CD14-positive monocyte (primary cell): ENCODE results near the gene COL4A2. TPM values are rescaled to one million over a fixed set of nuclear protein-coding genes. Genes with fewer than 3 reads are reported as not detected.

Experiments used
- DNase-seq, 3 donors: peaks; one replicate each; pipeline ENCODE4 v3.0.0-alpha.2; 2011 to 2022
- H2AFZ ChIP-seq: 2 replicates; pipeline ENCODE4 v1.6.0; 2012; ENCODE audit warnings: mild to moderate bottlenecking, low read depth, low read length, inconsistent platforms; ENCODE audit not compliant: insufficient read depth, poor library complexity, severe bottlenecking
- H3K27ac ChIP-seq, 2 donors: 1 replicate in 1 of 2; 2 replicates in 1 of 2; pipeline ENCODE4 v1.5.1; 2012 to 2013; ENCODE audit warnings: low read length in 2 of 2, control low read depth in 1 of 2, inconsistent platforms in 1 of 2, low read depth in 1 of 2, mild to moderate bottlenecking in 1 of 2
- H3K27me3 ChIP-seq, 2 donors: one replicate each; pipeline versions ENCODE4 v1.6.0 to v1.6.1; 2011 to 2013; ENCODE audit warnings: low read length in 2 of 2; ENCODE audit not compliant: control insufficient read depth in 2 of 2, insufficient read depth in 2 of 2
- H3K36me3 ChIP-seq, 2 donors: replicated peaks in 1 of 2; 1 replicate in 1 of 2; 2 replicates in 1 of 2; pipeline versions ENCODE4 v1.5.1 to v1.6.1; 2012 to 2013; ENCODE audit warnings: low read length in 2 of 2, control low read depth in 1 of 2, inconsistent platforms in 1 of 2, mild to moderate bottlenecking in 1 of 2; ENCODE audit not compliant: insufficient read depth in 2 of 2, control insufficient read depth in 1 of 2
- H3K4me1 ChIP-seq, 2 donors: 1 replicate in 1 of 2; 2 replicates in 1 of 2; pipeline versions ENCODE4 v1.5.1 to v1.6.1; 2012 to 2013; ENCODE audit warnings: low read length in 2 of 2, control low read depth in 1 of 2, inconsistent platforms in 1 of 2, mild to moderate bottlenecking in 1 of 2, moderate library complexity in 1 of 2; ENCODE audit not compliant: insufficient read depth in 2 of 2, control insufficient read depth in 1 of 2
- H3K4me2 ChIP-seq: replicated peaks from 2 replicates; pipeline ENCODE3; 2012; ENCODE audit warnings: low read length, moderate library complexity, mild to moderate bottlenecking; ENCODE audit not compliant: poor library complexity, severe bottlenecking; ENCODE audit errors: extremely low read depth
- H3K4me3 ChIP-seq, 3 experiments: fragments of 200-600 bp in 1 of 3; sonication (generic) in 1 of 3; replicated peaks in 1 of 3; 1 replicate in 2 of 3; 2 replicates in 1 of 3; pipeline ENCODE4 v1.5.1; 2011 to 2013; ENCODE audit warnings: low read length in 3 of 3, mild to moderate bottlenecking in 3 of 3, control low read depth in 2 of 3, low read depth in 2 of 3, inconsistent platforms in 1 of 3, moderate library complexity in 1 of 3
- H3K79me2 ChIP-seq: 2 replicates; pipeline ENCODE4 v1.6.0; 2012; ENCODE audit warnings: mild to moderate bottlenecking, control low read depth, inconsistent platforms, low read length, moderate library complexity; ENCODE audit not compliant: insufficient read depth
- H3K9ac ChIP-seq: 2 replicates; pipeline ENCODE4 v1.6.0; 2017; ENCODE audit warnings: low read length, mild to moderate bottlenecking; ENCODE audit not compliant: insufficient read depth, poor library complexity, severe bottlenecking
- H3K9me3 ChIP-seq, 2 donors: replicated peaks in 1 of 2; 1 replicate in 1 of 2; 2 replicates in 1 of 2; pipeline versions ENCODE4 v1.5.1 to v1.6.1; 2012 to 2013; ENCODE audit warnings: low read length in 2 of 2, control low read depth in 1 of 2; ENCODE audit not compliant: control insufficient read depth in 1 of 2, insufficient read depth in 1 of 2
- H4K20me1 ChIP-seq: 2 replicates; pipeline ENCODE4 v1.6.0; 2012; ENCODE audit warnings: mild to moderate bottlenecking, low read length, control low read depth, moderate library complexity; ENCODE audit not compliant: insufficient read depth
- H3K27ac Mint-ChIP-seq, 7 donors: one replicate each; pipeline ENCODE4 v1.8.0; 2020; ENCODE audit warnings: mild to moderate bottlenecking in 7 of 7, mixed read lengths in 7 of 7, moderate library complexity in 6 of 7, inconsistent platforms in 2 of 7
- H3K27me3 Mint-ChIP-seq, 3 donors: one replicate each; pipeline ENCODE4 v1.8.0; 2021 to 2022; ENCODE audit warnings: low read depth in 3 of 3, mild to moderate bottlenecking in 3 of 3, mixed read lengths in 3 of 3, moderate library complexity in 3 of 3, inconsistent platforms in 1 of 3
- H3K36me3 Mint-ChIP-seq, 2 donors: one replicate each; pipeline ENCODE4 v1.8.0; 2020; ENCODE audit warnings: mixed read lengths in 2 of 2, inconsistent platforms in 1 of 2, mild to moderate bottlenecking in 1 of 2
- H3K4me1 Mint-ChIP-seq: one replicate; pipeline ENCODE4 v1.8.0; 2020; ENCODE audit warnings: mild to moderate bottlenecking, mixed read lengths
- H3K4me3 Mint-ChIP-seq, 2 donors: one replicate each; pipeline ENCODE4 v1.8.0; 2020; ENCODE audit warnings: mild to moderate bottlenecking in 2 of 2, mixed read lengths in 2 of 2, moderate library complexity in 1 of 2
- H3K9me3 Mint-ChIP-seq, 7 donors: one replicate each; pipeline ENCODE4 v1.8.0; 2020 to 2022; ENCODE audit warnings: mixed read lengths in 7 of 7, mild to moderate bottlenecking in 6 of 7, moderate library complexity in 6 of 7, inconsistent platforms in 2 of 7
- WGBS: methylation state at CpG from one replicate; pipeline ENCODE4 v1.1.5; 2013; ENCODE audit warnings: missing lambda C conversion rate; ENCODE audit not compliant: insufficient coverage; 5-methylcytosine and 5-hydroxymethylcytosine counted together
- intact Hi-C, 2 donors: fragments of 100-400 bp; cut with micrococcal nuclease; formaldehyde crosslinking; loops; one replicate each; pipeline versions ENCODE4 v1.15.0 to v1.15.1; 2023
- polyA plus RNA-seq, 3 donors: library from polyadenylated mRNA; depleted of rRNA in 1 of 3; unstranded in 2 of 3; stranded (reverse) in 1 of 3; fragments of 300-500 nt in 2 of 3; fragments of >200 nt in 1 of 3; fragmentation: Illumina TruSeq in 2 of 3; gene quantifications; 1 replicate in 2 of 3; 2 replicates in 1 of 3; pipeline ENCODE4 v1.2.3, GENCODE V29; 2012 to 2021
- TF ChIP-seq, protein P1 (sequence below): fragments of 200-600 bp; IDR thresholded peaks from one replicate; pipeline ENCODE4 v1.8.0; 2022; ENCODE audit warnings: antibody characterized with exemption, mild to moderate bottlenecking

Gene COL4A2
- polyA plus RNA-seq, 3 donors: not detected

DNA sequence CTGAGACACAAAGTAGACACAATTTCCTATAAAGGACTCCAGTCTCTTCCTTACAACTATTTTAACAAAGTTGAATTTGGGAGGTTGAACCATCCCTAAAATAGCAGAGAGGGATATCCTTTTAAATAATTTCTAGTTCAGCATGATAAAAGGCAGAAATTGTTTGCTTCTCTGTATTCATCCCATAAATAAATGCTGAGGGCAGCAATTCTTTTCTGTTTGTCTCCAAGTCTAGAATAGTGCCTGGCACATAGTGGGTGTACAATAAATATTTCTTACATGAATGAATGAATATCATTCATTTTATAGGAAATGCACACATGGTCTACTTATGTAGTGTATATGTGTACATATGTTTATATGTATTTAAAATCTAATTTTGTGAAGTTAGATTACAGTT lies 12.5 kb upstream of the COL4A2 start:
- peaks cover 30 to 52% (median 30%) of the 10 kb centered on the region in 3 donors for H3K27me3 Mint-ChIP-seq
- peaks cover 23 to 44% of the 10 kb centered on the region in 2 donors for H3K27me3 ChIP-seq
- H3K4me1 Mint-ChIP-seq: no peaks in the 10 kb centered on the region
- no peaks in the 10 kb centered on the region for H3K79me2 ChIP-seq
- intact Hi-C loops: no loop called here
- H3K4me1 ChIP-seq: no peaks in the 10 kb centered on the region
- H3K4me3 ChIP-seq: no peak overlapping the region
- peaks cover 0 to 6% of the 10 kb centered on the region in 2 donors for H3K9me3 ChIP-seq
- H3K27ac ChIP-seq: no peak overlapping the region
- H3K9ac ChIP-seq: no peak overlapping the region
- H3K27ac Mint-ChIP-seq: no peak overlapping the region
- H3K4me2 ChIP-seq: no peak overlapping the region
- H4K20me1 ChIP-seq: no peaks in the 10 kb centered on the region
- no peak for DNase-seq
- no peaks in the 10 kb centered on the region for H3K36me3 Mint-ChIP-seq
- TF ChIP-seq, protein P1, sequence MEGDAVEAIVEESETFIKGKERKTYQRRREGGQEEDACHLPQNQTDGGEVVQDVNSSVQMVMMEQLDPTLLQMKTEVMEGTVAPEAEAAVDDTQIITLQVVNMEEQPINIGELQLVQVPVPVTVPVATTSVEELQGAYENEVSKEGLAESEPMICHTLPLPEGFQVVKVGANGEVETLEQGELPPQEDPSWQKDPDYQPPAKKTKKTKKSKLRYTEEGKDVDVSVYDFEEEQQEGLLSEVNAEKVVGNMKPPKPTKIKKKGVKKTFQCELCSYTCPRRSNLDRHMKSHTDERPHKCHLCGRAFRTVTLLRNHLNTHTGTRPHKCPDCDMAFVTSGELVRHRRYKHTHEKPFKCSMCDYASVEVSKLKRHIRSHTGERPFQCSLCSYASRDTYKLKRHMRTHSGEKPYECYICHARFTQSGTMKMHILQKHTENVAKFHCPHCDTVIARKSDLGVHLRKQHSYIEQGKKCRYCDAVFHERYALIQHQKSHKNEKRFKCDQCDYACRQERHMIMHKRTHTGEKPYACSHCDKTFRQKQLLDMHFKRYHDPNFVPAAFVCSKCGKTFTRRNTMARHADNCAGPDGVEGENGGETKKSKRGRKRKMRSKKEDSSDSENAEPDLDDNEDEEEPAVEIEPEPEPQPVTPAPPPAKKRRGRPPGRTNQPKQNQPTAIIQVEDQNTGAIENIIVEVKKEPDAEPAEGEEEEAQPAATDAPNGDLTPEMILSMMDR: no peak
- no peak overlapping the region for H3K4me3 Mint-ChIP-seq
- no peaks in the 10 kb centered on the region for H3K36me3 ChIP-seq
- peaks cover 0 to 5% (median 0%) of the 10 kb centered on the region in 7 donors for H3K9me3 Mint-ChIP-seq
- no peak overlapping the region for H2AFZ ChIP-seq

DNA sequence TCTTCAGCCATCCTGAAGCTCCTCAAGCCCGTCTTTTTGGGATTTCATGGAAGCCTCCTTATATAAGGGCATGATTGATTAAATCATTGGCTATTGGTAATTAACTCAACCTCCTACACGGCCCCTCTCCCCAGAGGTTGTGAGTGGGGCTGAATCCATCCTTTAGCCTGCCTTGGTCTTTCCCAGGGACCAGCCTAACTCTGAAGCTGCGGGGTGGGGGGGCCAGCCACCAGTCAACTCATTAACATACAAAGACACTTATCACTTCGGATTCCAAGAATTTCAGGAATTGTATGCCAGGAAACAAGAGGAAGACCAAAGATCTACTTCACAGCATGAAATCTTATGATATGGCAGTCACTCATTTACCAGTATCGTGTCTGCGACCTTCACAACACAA lies 10.1 kb upstream of the COL4A2 start:
- Histone ChIP-seq H3K36me3 (no peaks in the 10 kb centered on the region), H3K9ac (no peak overlapping the region), H3K27me3 (peaks cover 31 to 60% of the 10 kb centered on the region in 2 donors), H3K4me2 (no peak overlapping the region), H3K4me1 (no peaks in the 10 kb centered on the region), H3K9me3 (peaks cover 0 to 6% of the 10 kb centered on the region in 2 donors), H2AFZ (no peak overlapping the region), H3K4me3 (no peak overlapping the region), H3K27ac (no peak overlapping the region), H3K79me2 (no peaks in the 10 kb centered on the region), H4K20me1 (no peaks in the 10 kb centered on the region)
- Mint-ChIP-seq H3K27me3 (peaks cover 38 to 57% (median 39%) of the 10 kb centered on the region in 3 donors), H3K27ac (no peak overlapping the region), H3K4me3 (peak overlapping the region in 1 of 2 donors; percentile 44), H3K9me3 (peaks cover 0 to 3% (median 0%) of the 10 kb centered on the region in 7 donors), H3K36me3 (no peaks in the 10 kb centered on the region), H3K4me1 (no peaks in the 10 kb centered on the region)
- no peak for DNase-seq
- TF ChIP-seq, protein P1: no peak
- intact Hi-C loops: no loop called here
- WGBS: 46% methylated on average over 2 of the region's 6 CpGs
